ENCODE results near the gene NTRK2. TPM values are rescaled to one million over a fixed set of nuclear protein-coding genes. Genes with fewer than 3 reads are reported as not detected.

NTRK2 gene
- total and polyA plus RNA-seq, 4 donors = 0.26 to 1.4 (median 0.56) TPM

DNA sequence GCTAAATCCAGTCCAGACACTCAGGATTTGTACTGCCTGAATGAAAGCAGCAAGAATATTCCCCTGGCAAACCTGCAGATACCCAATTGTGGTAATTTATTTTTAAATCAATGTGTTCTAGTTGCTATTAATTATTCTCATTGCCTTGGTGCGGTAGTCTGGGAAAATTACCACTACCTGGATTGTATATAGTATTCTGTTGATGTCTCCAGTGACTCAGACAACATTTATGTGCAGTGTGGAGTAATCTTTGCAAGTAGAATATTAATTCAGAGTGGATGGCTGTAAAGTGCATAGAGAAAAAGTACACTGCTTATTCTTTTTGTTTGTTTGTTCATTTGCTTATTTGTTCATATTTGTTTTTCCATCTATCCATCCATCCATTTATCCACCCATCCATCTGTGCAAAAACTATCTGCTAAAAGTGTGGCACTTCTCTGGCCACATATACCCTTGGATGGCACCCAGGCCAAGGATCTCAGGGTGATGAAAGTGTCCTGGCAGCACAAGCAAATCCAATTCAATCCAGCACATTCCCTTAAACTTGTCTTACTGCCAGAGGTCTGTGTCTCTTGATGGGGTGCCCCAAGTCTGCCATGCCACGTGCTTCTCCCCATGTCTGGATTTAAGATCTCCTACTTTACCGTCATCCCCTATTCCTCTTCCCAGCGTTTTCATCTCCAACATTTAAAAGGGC lies 41.3 kb downstream of the NTRK2 start:
- Histone ChIP-seq H3K27me3 (ENCODE audit: control insufficient read depth in 4 of 4, insufficient read depth in 4 of 4, low read length in 3 of 4) (peaks cover 0 to 3% (median 0%) of the 10 kb centered on the region in 4 donors), H3K9me3 (ENCODE audit: control insufficient read depth in 4 of 4, low read length in 3 of 4) (no peaks in the 10 kb centered on the region), H3K9ac (ENCODE audit: low read depth in 1 of 2, low read length in 2 of 2) (no peak overlapping the region), H3K27ac (ENCODE audit: low read depth in 1 of 2, low read length in 2 of 2) (no peak overlapping the region), H3K4me1 (ENCODE audit: control insufficient read depth in 4 of 4, insufficient read depth in 4 of 4, low read length in 3 of 4) (no peaks in the 10 kb centered on the region), H3K4me3 (ENCODE audit: low read depth in 1 of 3, low read length in 3 of 3) (no peak overlapping the region), H3K36me3 (ENCODE audit: control insufficient read depth in 4 of 4, insufficient read depth in 3 of 4, low read depth in 1 of 4, low read length in 3 of 4) (no peaks in the 10 kb centered on the region)
- 83% methylated on average over 4 of the region's 4 CpGs for WGBS
- DNase-seq (ENCODE audit: low spot score) = no peak
- no peak for TF ChIP-seq NR2F2 (IDR thresholded peaks at IDR 0.05)
- TF ChIP-seq TAF1 (conservative IDR thresholded peaks at IDR 0.05) = no peak
- TF ChIP-seq, protein P1, sequence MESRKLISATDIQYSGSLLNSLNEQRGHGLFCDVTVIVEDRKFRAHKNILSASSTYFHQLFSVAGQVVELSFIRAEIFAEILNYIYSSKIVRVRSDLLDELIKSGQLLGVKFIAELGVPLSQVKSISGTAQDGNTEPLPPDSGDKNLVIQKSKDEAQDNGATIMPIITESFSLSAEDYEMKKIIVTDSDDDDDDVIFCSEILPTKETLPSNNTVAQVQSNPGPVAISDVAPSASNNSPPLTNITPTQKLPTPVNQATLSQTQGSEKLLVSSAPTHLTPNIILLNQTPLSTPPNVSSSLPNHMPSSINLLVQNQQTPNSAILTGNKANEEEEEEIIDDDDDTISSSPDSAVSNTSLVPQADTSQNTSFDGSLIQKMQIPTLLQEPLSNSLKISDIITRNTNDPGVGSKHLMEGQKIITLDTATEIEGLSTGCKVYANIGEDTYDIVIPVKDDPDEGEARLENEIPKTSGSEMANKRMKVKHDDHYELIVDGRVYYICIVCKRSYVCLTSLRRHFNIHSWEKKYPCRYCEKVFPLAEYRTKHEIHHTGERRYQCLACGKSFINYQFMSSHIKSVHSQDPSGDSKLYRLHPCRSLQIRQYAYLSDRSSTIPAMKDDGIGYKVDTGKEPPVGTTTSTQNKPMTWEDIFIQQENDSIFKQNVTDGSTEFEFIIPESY (IDR thresholded peaks at IDR 0.05) = no peak
- TF ChIP-seq SP1 (IDR thresholded peaks at IDR 0.05) = no peak
- no peak for TF ChIP-seq FOXA1 (IDR thresholded peaks at IDR 0.05)
- no peak for TF ChIP-seq HNF4A (conservative IDR thresholded peaks at IDR 0.05)
- no peak for TF ChIP-seq EGR1 (IDR thresholded peaks at IDR 0.05; ENCODE audit: low read depth in 2 of 2)
- no peak for TF ChIP-seq YY1 (IDR thresholded peaks at IDR 0.05)
- no peak for TF ChIP-seq HNF4G (IDR thresholded peaks at IDR 0.05)
- TF ChIP-seq RAD21 (IDR thresholded peaks at IDR 0.05) = no peak
- no peak for TF ChIP-seq FOXA2 (IDR thresholded peaks at IDR 0.05)
- TF ChIP-seq JUND (IDR thresholded peaks at IDR 0.05) = no peak
- no peak for TF ChIP-seq RXRA (IDR thresholded peaks at IDR 0.05)
- TF ChIP-seq MAX (IDR thresholded peaks at IDR 0.05) = no peak
- no peak for TF ChIP-seq REST (IDR thresholded peaks at IDR 0.05)

- DNase-seq (ENCODE audit: low spot score) = no peak
- no peaks in the 10 kb centered on the region for H3K9me3 ChIP-seq (ENCODE audit: control insufficient read depth in 4 of 4, low read length in 3 of 4)
- H3K4me1 ChIP-seq (ENCODE audit: control insufficient read depth in 4 of 4, insufficient read depth in 4 of 4, low read length in 3 of 4) = no peaks in the 10 kb centered on the region
- 86% methylated on average over 7 of the region's 7 CpGs for WGBS
- no peak overlapping the region for H3K27ac ChIP-seq (ENCODE audit: low read depth in 1 of 2, low read length in 2 of 2)
- H3K36me3 ChIP-seq (ENCODE audit: control insufficient read depth in 4 of 4, insufficient read depth in 3 of 4, low read depth in 1 of 4, low read length in 3 of 4) = no peaks in the 10 kb centered on the region
- no peak overlapping the region for H3K9ac ChIP-seq (ENCODE audit: low read depth in 1 of 2, low read length in 2 of 2)
- H3K4me3 ChIP-seq (ENCODE audit: low read depth in 1 of 3, low read length in 3 of 3) = no peak overlapping the region
- H3K27me3 ChIP-seq (ENCODE audit: control insufficient read depth in 4 of 4, insufficient read depth in 4 of 4, low read length in 3 of 4) = peaks cover 0 to 3% (median 0%) of the 10 kb centered on the region in 4 donors
- TF ChIP-seq YY1 (IDR thresholded peaks at IDR 0.05) (no peak), REST (IDR thresholded peaks at IDR 0.05) (no peak), HNF4A (conservative IDR thresholded peaks at IDR 0.05) (no peak), GABPA (IDR thresholded peaks at IDR 0.05 in 1 of 2, conservative IDR thresholded peaks at IDR 0.05 in 1 of 2) (no peak), FOXA2 (IDR thresholded peaks at IDR 0.05) (no peak), MAX (IDR thresholded peaks at IDR 0.05) (no peak), HNF4G (IDR thresholded peaks at IDR 0.05) (no peak)
- TF ChIP-seq, protein P2, sequence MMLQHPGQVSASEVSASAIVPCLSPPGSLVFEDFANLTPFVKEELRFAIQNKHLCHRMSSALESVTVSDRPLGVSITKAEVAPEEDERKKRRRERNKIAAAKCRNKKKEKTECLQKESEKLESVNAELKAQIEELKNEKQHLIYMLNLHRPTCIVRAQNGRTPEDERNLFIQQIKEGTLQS (IDR thresholded peaks at IDR 0.05) = no peak
- TF ChIP-seq, protein P3, sequence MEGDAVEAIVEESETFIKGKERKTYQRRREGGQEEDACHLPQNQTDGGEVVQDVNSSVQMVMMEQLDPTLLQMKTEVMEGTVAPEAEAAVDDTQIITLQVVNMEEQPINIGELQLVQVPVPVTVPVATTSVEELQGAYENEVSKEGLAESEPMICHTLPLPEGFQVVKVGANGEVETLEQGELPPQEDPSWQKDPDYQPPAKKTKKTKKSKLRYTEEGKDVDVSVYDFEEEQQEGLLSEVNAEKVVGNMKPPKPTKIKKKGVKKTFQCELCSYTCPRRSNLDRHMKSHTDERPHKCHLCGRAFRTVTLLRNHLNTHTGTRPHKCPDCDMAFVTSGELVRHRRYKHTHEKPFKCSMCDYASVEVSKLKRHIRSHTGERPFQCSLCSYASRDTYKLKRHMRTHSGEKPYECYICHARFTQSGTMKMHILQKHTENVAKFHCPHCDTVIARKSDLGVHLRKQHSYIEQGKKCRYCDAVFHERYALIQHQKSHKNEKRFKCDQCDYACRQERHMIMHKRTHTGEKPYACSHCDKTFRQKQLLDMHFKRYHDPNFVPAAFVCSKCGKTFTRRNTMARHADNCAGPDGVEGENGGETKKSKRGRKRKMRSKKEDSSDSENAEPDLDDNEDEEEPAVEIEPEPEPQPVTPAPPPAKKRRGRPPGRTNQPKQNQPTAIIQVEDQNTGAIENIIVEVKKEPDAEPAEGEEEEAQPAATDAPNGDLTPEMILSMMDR (IDR thresholded peaks at IDR 0.05; ENCODE audit: low read depth, low read length, missing input control) = no peak
- TF ChIP-seq, protein P1 (IDR thresholded peaks at IDR 0.05) = no peak
Observed at GRCh38 chr9:84711398-84711777, 41.9 kb downstream of the NTRK2 start.
